ENCODE measurements around the gene CCL1. TPM values are rescaled to one million over a fixed set of nuclear protein-coding genes. Genes with fewer than 3 reads are reported as not detected.
A peak's percentile ranks its signal among the peaks of the same experiment; 100 is the strongest.
"Not testable (repeated sequence)": the region's sequence is repeated elsewhere in the genome, so short reads cannot be mapped to it uniquely, and the experiment has no call there.

Gene CCL1
- total RNA-seq, 2 donors from 2014 or later: not detected

DNA sequence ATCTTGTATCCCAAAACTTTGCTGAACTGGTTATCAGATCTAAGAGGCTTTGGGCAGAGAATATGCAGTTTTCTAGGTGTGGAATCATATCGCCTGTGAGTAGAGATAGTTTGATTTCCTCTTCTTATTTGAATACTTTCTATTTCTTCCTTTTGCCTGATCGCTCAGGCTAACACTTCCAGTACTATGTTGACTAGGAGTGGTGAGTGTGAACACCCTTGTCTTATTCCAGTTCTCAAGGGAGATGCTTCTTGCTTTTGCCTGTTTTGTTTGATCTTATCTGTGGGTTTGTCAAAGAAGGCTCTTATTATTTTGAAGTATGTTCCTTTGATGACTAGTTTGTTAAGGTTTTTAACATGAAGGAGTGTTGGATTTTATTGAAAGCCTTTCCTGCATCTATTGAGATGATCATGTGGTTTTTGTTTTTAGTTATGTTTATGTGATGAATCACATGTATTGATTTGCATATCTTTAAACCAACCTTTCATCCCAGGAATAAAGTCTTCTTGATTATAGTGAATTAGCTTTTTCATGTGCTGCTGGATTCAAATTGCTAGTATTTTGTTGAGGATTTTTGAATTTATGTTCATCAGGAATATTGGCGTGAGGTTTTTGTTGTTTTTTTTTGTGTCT, 23.8 kb downstream of the CCL1 start:
- ATAC-seq (replicated peaks in 1 of 2): no peak
- Mint-ChIP-seq H3K4me3 (no peak overlapping the region), H3K27me3 (ENCODE audit: low read depth) (peaks cover 56% of the 10 kb centered on the region), H3K4me1 (ENCODE audit: low read depth) (no peaks in the 10 kb centered on the region), H3K9me3 (peaks cover 0 to 2% of the 10 kb centered on the region in 2 donors), H3K36me3 (ENCODE audit: insufficient read depth in 2 of 2) (no peaks in the 10 kb centered on the region), H3K27ac (no peak overlapping the region)
- DNase-seq: no peak

DNA sequence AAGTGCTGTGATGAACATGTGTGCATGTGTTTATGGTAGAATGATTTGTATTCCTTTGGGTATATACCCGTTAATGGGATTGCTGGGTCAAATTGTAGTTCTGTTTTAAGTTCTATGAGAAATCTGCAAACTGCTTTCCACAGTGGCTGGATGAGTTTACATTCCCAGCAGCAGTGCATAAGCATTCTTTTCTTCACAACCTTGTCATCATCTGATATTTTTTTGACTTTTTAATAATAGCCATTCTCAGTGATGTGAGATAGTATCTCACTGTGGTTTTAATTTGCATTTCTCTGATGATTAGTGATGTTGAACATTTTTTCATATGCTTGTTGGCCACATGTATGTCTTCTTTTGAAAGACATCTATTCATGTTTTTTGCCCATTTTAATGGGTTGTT, 25.3 kb downstream of the CCL1 start:
- H3K9me3 Mint-ChIP-seq: peaks cover 0 to 2% of the 10 kb centered on the region in 2 donors
- H3K27me3 Mint-ChIP-seq (ENCODE audit: low read depth): peaks cover 42% of the 10 kb centered on the region
- no peaks in the 10 kb centered on the region for H3K36me3 Mint-ChIP-seq (ENCODE audit: insufficient read depth in 2 of 2)
- ATAC-seq (replicated peaks in 1 of 2): no peak
- no peak for DNase-seq
- no peak overlapping the region for H3K27ac Mint-ChIP-seq
- no peaks in the 10 kb centered on the region for H3K4me1 Mint-ChIP-seq (ENCODE audit: low read depth)
- H3K4me3 Mint-ChIP-seq: no peak overlapping the region

DNA sequence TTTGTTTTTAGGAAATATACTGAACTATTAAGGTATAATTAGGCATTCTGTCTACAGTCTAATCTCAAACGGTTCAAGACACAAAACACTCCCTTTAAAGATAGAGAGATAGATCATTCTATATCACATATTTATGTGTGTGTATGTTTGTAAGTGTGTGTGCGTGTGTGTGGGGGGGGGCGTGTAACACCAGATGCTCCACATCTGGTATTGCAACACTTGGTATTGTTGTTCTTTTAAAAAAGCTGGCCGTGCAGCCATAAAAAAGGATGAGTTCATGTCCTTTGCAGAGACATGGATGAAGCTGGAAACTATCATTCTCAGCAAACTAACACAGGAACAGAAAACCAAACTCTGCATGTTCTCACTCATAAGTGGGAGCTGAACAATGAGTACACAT, 35.5 kb downstream of the CCL1 start:
- H3K36me3 Mint-ChIP-seq (ENCODE audit: insufficient read depth in 2 of 2); H3K4me3 Mint-ChIP-seq; H3K27ac Mint-ChIP-seq; ATAC-seq (replicated peaks in 1 of 2); H3K4me1 Mint-ChIP-seq (ENCODE audit: low read depth); H3K9me3 Mint-ChIP-seq; DNase-seq: not testable (repeated sequence)
- H3K27me3 Mint-ChIP-seq (ENCODE audit: low read depth): peaks cover 14% of the 10 kb centered on the region

DNA sequence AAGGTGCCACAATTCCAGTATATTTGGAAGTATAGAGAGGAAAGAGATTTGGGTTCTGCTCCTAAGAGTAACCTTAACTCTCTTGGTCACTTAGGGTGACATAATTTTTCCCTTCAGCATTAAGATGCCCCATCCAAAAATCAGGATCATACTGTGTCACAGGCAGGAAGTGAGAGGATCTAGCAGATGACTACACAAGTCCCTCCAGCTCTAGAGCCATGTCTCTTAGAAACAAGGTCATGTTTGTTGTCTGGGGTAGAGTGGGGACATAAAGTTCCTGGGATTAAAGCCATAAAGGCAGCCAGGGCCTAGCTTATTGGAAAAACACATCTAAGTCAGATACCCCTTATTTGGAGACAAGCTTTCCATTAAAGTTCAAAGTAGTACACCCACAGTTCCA, 41.1 kb downstream of the CCL1 start:
- ATAC-seq (replicated peaks in 1 of 2): no peak
- no peak overlapping the region for H3K4me3 Mint-ChIP-seq

DNA sequence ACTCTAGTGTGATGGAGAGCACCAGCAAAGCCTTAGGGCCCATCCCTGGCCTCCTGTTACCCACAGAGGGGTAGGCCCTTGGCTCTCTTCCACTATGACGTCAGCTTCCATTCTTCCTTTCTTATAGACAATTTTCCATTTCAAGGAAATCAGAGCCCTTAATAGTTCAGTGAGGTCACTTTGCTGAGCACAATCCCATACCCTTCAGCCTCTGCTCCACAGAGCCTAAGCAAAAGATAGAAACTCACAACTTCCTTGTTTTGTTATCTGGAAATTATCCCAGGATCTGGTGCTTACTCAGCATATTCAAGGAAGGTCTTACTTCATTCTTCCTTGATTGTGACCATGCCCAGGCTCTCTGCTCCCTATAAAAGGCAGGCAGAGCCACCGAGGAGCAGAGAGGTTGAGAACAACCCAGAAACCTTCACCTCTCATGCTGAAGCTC, 44.0 kb downstream of the CCL1 start, which contains the start of gene CCL8:
Gene CCL8 (plus strand): TSS at position 397 of the 445 bp plus-strand sequence. CDS start 67 bp downstream, outside the sequence.
- H3K36me3 Mint-ChIP-seq (ENCODE audit: insufficient read depth in 2 of 2): no peaks in the 10 kb centered on the region
- DNase-seq (no peak), ATAC-seq (replicated peaks in 1 of 2) (no peak)
- H3K4me1 Mint-ChIP-seq (ENCODE audit: low read depth): no peaks in the 10 kb centered on the region
- H3K27me3 Mint-ChIP-seq (ENCODE audit: low read depth): no peaks in the 10 kb centered on the region
- H3K4me3 Mint-ChIP-seq: no peak within 1 kb of the TSS
- H3K27ac Mint-ChIP-seq: no peak within 1 kb of the TSS
- peaks cover 0 to 2% of the 10 kb centered on the region in 2 donors for H3K9me3 Mint-ChIP-seq

More for the DNA sequence above, 41.1 kb downstream of the CCL1 start:
- Mint-ChIP-seq H3K27ac (no peak overlapping the region), H3K9me3 (peaks cover 5 to 10% of the 10 kb centered on the region in 2 donors), H3K36me3 (ENCODE audit: insufficient read depth in 2 of 2) (peaks cover 0 to 1% of the 10 kb centered on the region in 2 donors), H3K27me3 (ENCODE audit: low read depth) (no peaks in the 10 kb centered on the region), H3K4me1 (ENCODE audit: low read depth) (no peaks in the 10 kb centered on the region)
- DNase-seq: no peak

DNA sequence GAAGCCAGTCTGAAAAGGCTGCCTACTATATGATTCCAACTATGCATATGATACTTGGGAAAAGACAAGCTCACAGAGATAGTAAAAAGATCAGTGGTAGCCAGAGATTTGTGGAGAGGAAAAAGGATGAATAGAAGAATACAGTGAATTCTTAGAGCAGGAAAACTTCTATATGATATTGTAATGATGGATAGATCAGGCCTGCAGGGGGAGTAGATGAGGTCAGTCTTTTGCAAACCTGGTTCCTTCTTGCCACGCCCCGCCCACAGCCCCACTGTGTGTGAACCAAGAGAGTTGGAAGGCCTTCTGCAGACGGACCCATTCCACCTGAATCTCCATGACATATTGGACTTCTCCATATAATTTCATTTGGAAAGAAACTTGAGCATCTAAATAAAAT, 44.6 kb downstream of the CCL1 start:
- H3K4me1 Mint-ChIP-seq (ENCODE audit: low read depth): no peaks in the 10 kb centered on the region
- no peaks in the 10 kb centered on the region for H3K36me3 Mint-ChIP-seq (ENCODE audit: insufficient read depth in 2 of 2)
- no peaks in the 10 kb centered on the region for H3K9me3 Mint-ChIP-seq
- DNase-seq (peak in 1 of 2 donors; percentile 7), ATAC-seq (replicated peaks in 1 of 2) (no peak)
- no peaks in the 10 kb centered on the region for H3K27me3 Mint-ChIP-seq (ENCODE audit: low read depth)
- no peak overlapping the region for H3K4me3 Mint-ChIP-seq
- H3K27ac Mint-ChIP-seq: no peak overlapping the region

DNA sequence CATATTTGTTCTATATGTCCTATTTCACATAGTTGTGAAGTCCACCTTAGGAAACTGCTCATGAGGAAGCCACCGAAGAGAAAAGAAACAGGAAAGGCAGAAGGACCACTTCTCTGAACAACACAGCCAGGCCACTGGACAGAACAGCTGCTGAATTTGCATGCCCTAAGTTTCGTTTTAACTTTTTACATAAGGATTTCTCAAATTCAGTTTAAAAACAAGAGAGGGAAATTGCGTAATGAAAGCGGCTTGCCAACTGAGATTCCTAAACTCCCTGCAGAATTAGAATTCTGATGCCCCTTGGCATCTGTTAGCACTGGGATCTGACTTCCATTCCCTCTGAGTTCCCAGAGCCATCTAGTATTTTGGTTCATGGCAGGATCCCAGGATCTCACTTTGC, 48.8 kb downstream of the CCL1 start:
- Mint-ChIP-seq H3K27me3 (ENCODE audit: low read depth) (peaks cover 18% of the 10 kb centered on the region), H3K36me3 (ENCODE audit: insufficient read depth in 2 of 2) (no peaks in the 10 kb centered on the region), H3K4me1 (ENCODE audit: low read depth) (no peaks in the 10 kb centered on the region), H3K27ac (no peak overlapping the region), H3K9me3 (no peaks in the 10 kb centered on the region), H3K4me3 (no peak overlapping the region)
- DNase-seq (no peak), ATAC-seq (replicated peaks in 1 of 2) (no peak)

DNA sequence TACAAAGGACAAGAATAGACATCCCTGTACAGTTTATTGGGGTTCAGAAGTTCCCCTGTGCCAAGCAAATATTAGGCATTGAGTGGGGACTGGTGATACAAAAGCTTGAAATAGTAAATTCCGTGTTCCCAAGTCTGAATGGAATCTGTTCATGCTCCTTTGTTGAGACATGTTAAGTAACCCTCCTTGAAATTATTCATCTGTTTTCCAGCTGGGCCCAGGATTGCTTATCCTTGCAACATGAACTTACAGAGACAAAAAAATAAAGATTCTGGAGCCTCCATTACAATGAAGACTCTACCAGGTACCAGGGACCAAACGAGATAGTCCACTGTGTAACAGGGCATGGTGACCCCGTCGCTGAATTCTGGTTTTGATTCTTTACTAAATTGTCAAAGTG, 49.9 kb downstream of the CCL1 start:
- Mint-ChIP-seq H3K27me3 (ENCODE audit: low read depth) (peaks cover 20% of the 10 kb centered on the region), H3K9me3 (no peaks in the 10 kb centered on the region), H3K4me3 (no peak overlapping the region), H3K27ac (no peak overlapping the region), H3K4me1 (ENCODE audit: low read depth) (no peaks in the 10 kb centered on the region), H3K36me3 (ENCODE audit: insufficient read depth in 2 of 2) (no peaks in the 10 kb centered on the region)
- DNase-seq (no peak), ATAC-seq (replicated peaks in 1 of 2) (no peak)

DNA sequence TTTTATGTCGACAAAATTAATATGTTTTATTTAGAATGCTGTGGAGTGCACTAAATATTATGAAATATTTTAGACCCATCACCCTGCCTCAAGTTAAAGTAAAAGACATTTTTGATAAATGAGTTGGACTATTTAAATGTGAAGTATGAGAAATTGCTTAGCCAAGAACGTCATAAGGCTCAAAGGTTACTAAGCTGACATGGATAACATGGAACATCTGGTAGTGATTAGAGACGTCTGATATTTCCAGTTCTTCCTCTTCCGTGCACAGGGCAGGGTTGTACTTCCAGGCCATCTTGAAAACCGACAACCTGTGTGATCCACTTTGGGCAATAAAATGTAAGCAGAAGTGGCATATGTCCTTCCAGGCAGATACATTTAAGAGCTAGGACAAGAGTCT, 51.0 kb downstream of the CCL1 start:
- H3K27me3 Mint-ChIP-seq (ENCODE audit: low read depth): peaks cover 20% of the 10 kb centered on the region
- H3K4me1 Mint-ChIP-seq (ENCODE audit: low read depth): peaks cover 9% of the 10 kb centered on the region
- no peak for ATAC-seq (replicated peaks in 1 of 2)

DNA sequence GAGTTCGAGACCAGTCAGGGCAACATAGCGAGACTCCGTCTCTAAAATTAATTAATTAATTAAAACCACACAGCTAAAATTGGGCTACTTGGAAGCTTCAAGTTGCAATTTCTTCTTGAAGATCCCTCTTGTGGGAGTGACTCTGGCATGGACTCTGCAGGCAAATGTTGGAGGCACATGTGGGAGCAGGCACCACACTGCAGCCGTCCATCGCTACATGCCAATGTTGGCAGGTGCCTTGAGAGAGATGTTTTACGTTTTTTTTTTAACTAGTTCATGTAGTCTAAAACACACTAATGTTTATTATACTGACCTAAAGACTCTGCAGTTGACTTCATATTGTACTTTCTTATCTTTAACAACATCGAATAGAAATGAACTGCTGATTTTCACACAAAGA, 51.7 kb downstream of the CCL1 start:
- Mint-ChIP-seq H3K27ac (no peak overlapping the region), H3K9me3 (no peaks in the 10 kb centered on the region), H3K4me3 (no peak overlapping the region), H3K27me3 (ENCODE audit: low read depth) (peaks cover 27% of the 10 kb centered on the region), H3K36me3 (ENCODE audit: insufficient read depth in 2 of 2) (no peaks in the 10 kb centered on the region), H3K4me1 (ENCODE audit: low read depth) (peaks cover 13% of the 10 kb centered on the region)
- ATAC-seq (replicated peaks in 1 of 2): no peak
- no peak for DNase-seq

More for the DNA sequence above, 51.0 kb downstream of the CCL1 start:
- no peak overlapping the region for H3K27ac Mint-ChIP-seq
- DNase-seq: no peak
- H3K36me3 Mint-ChIP-seq (ENCODE audit: insufficient read depth in 2 of 2): no peaks in the 10 kb centered on the region
- H3K4me3 Mint-ChIP-seq: no peak overlapping the region
- H3K9me3 Mint-ChIP-seq: no peaks in the 10 kb centered on the region

Other genes with a start within 250 kb of the CCL1 start
- gene CCL2, start 107.9 kb downstream of the CCL1 start, total RNA-seq: 1 to 10 TPM in 1 of 2 donors, not detected in 1; 1.2 TPM
- gene CCL7, start 93.0 kb downstream of the CCL1 start, total RNA-seq: not detected
- not detected for gene CCL11, start 77.5 kb downstream of the CCL1 start, total RNA-seq
- gene CCL8, start 43.8 kb downstream of the CCL1 start, total RNA-seq: not detected
- gene CCL13, start 6.8 kb downstream of the CCL1 start, total RNA-seq: not detected
- gene TMEM132E, start 216.3 kb upstream of the CCL1 start, total RNA-seq: not detected

All from activated T-cell treated with anti-CD3 and anti-CD28 coated beads, Interleukin-2, amount 50 U/mL, for 72 hours (primary cell).